ENCODE data around the gene CTNNBIP1. TPM values are rescaled to one million over a fixed set of nuclear protein-coding genes. Genes with fewer than 3 reads are reported as not detected.

The CTNNBIP1 gene
- total and polyA plus RNA-seq, 9 of the 15 experiments (the other 6 are each of a cell fraction or from before 2014, with no cell fraction given), result 0.65 to 29.2 (median 14.7) TPM

GRCh38 chr1:9889411-9889810 lies 20.7 kb downstream of the CTNNBIP1 start (continued):
- no peak for TF ChIP-seq REST (IDR thresholded peaks at IDR 0.05; ENCODE audit: borderline replicate concordance)
- TF ChIP-seq REST (CRISPR knock-in tag; IDR thresholded peaks at IDR 0.05; ENCODE audit: low read depth), result no peak
- no peak for TF ChIP-seq ETS2 (tag; IDR thresholded peaks at IDR 0.05; ENCODE audit: borderline replicate concordance, poor library complexity, severe bottlenecking)
- TF ChIP-seq, protein P1, sequence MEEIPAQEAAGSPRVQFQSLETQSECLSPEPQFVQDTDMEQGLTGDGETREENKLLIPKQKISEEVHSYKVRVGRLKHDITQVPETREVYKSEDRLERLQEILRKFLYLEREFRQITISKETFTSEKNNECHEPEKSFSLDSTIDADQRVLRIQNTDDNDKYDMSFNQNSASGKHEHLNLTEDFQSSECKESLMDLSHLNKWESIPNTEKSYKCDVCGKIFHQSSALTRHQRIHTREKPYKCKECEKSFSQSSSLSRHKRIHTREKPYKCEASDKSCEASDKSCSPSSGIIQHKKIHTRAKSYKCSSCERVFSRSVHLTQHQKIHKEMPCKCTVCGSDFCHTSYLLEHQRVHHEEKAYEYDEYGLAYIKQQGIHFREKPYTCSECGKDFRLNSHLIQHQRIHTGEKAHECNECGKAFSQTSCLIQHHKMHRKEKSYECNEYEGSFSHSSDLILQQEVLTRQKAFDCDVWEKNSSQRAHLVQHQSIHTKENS (CRISPR knock-in tag; IDR thresholded peaks at IDR 0.05), result no peak
- TF ChIP-seq ZBTB17 (CRISPR knock-in tag; IDR thresholded peaks at IDR 0.05), result no peak
- TF ChIP-seq PHF21A (IDR thresholded peaks at IDR 0.05; ENCODE audit: borderline replicate concordance, low read depth), result no peak
- TF ChIP-seq TSC22D4 (tag; IDR thresholded peaks at IDR 0.05), result no peak
- TF ChIP-seq, protein P2, sequence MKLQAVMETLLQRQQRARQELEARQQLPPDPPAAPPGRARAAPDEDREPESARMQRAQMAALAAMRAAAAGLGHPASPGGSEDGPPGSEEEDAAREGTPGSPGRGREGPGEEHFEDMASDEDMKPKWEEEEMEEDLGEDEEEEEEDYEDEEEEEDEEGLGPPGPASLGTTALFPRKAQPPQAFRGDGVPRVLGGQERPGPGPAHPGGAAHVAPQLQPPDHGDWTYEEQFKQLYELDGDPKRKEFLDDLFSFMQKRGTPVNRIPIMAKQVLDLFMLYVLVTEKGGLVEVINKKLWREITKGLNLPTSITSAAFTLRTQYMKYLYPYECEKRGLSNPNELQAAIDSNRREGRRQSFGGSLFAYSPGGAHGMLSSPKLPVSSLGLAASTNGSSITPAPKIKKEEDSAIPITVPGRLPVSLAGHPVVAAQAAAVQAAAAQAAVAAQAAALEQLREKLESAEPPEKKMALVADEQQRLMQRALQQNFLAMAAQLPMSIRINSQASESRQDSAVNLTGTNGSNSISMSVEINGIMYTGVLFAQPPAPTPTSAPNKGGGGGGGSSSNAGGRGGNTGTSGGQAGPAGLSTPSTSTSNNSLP (IDR thresholded peaks at IDR 0.05; ENCODE audit: borderline replicate concordance, low read depth, low read length), result no peak
- no peak for TF ChIP-seq ZBTB26 (CRISPR knock-in tag; IDR thresholded peaks at IDR 0.05)
- TF ChIP-seq STAT5A (IDR thresholded peaks at IDR 0.05; ENCODE audit: borderline replicate concordance, low read length), result no peak
- no peak for TF ChIP-seq ARID2 (IDR thresholded peaks at IDR 0.05)
